Esophagus muscularis mucosa (tissue), 2 donors: ENCODE measurements around the gene POMC.

Experiments
- POLR2A ChIP-seq: fragments of 450-650 bp; IDR thresholded peaks from one replicate; pipeline ENCODE4 v1.6.1; 2017; ENCODE audit warnings: antibody characterized with exemption, moderate library complexity, mild to moderate bottlenecking, low read depth
- POLR2AphosphoS5 ChIP-seq, 2 donors: sonication (generic); formaldehyde crosslinking; IDR thresholded peaks; one replicate each; pipeline ENCODE4 v1.6.1; 2017; ENCODE audit warnings: antibody characterized with exemption in 2 of 2

DNA sequence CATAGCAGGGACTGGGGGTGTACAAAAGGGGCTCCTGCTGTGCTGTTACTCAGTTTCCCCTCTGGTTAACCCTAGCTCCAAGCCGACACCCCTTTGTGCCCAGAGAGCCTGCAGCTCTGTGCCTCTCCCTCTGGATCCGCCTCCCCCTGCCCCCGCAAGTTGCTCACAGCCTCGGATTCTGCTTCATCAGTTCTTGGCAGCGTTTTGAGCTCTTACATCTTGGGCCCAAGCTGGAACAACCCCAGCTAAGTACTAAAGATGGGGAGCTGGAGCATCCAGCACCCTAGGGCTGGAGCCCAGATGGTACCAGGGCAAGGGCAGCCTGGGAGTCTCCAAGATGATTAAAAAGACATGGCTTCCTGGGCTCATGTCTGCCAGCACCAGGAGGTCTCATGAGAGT is 40.7 kb downstream of the POMC start:
- TF ChIP-seq POLR2A: no peak
- TF ChIP-seq POLR2AphosphoS5 (IDR thresholded peaks at IDR 0.05): no peak
